ENCODE data around the gene MBD3.

Gene MBD3

GRCh38 chr19:1592024-1592754, 476 bp downstream of the MBD3 start:
- DNase-seq: peak; percentile 25

GRCh38 chr19:1591421-1592023, 1.1 kb downstream of the MBD3 start:
- DNase-seq: no peak

- no peak for DNase-seq
Observed at GRCh38 chr19:1590641-1591397, 1.8 kb downstream of the MBD3 start.

GRCh38 chr19:1587872-1588271, 4.8 kb downstream of the MBD3 start:
- DNase-seq: no peak

- DNase-seq: no peak
Observed at GRCh38 chr19:1585243-1585580, 7.5 kb downstream of the MBD3 start.

- no peak for DNase-seq
Observed at GRCh38 chr19:1584500-1585242, 8.0 kb downstream of the MBD3 start.

GRCh38 chr19:1582201-1582600, 10.5 kb downstream of the MBD3 start:
- DNase-seq: no peak

- DNase-seq: no peak
Observed at GRCh38 chr19:1580957-1581356, 11.7 kb downstream of the MBD3 start.

- DNase-seq: no peak
Observed at GRCh38 chr19:1580382-1580781, 12.3 kb downstream of the MBD3 start.

GRCh38 chr19:1579222-1579621, 13.4 kb downstream of the MBD3 start:
- DNase-seq: no peak

GRCh38 chr19:1577929-1578618, 14.6 kb downstream of the MBD3 start:
- DNase-seq: no peak

- no peak for DNase-seq
Observed at GRCh38 chr19:1577090-1577928, 15.4 kb downstream of the MBD3 start.

GRCh38 chr19:1576242-1577089, 16.2 kb downstream of the MBD3 start:
- no peak for DNase-seq

- DNase-seq: no peak
Observed at GRCh38 chr19:1575323-1576241, 17.1 kb downstream of the MBD3 start.

- no peak for DNase-seq
Observed at GRCh38 chr19:1574354-1575136, 18.1 kb downstream of the MBD3 start.

- no peak for DNase-seq
Observed at GRCh38 chr19:1572795-1573194, 19.9 kb downstream of the MBD3 start.

GRCh38 chr19:1571358-1571757, 21.3 kb downstream of the MBD3 start:
- no peak for DNase-seq

- no peak for DNase-seq
Observed at GRCh38 chr19:1570836-1571235, 21.8 kb downstream of the MBD3 start.

- DNase-seq: no peak
Observed at GRCh38 chr19:1569997-1570396, 22.7 kb downstream of the MBD3 start.

Measured in NCI-H510A treated with DMSO at 0.1 percent for 48 hours (cell line).